CMK (cell line): ENCODE data around the gene PIK3CD.

ENCODE experiments used
- DNase-seq: peaks from one replicate; pipeline ENCODE4 v3.0.0-alpha.2; 2010; ENCODE audit warnings: low read depth

PIK3CD gene

GRCh38 chr1:9719978-9720722 is 68.6 kb downstream of the PIK3CD start:
- DNase-seq = no peak

- no peak for DNase-seq
Observed at GRCh38 chr1:9720785-9721605, 69.5 kb downstream of the PIK3CD start.

DNA sequence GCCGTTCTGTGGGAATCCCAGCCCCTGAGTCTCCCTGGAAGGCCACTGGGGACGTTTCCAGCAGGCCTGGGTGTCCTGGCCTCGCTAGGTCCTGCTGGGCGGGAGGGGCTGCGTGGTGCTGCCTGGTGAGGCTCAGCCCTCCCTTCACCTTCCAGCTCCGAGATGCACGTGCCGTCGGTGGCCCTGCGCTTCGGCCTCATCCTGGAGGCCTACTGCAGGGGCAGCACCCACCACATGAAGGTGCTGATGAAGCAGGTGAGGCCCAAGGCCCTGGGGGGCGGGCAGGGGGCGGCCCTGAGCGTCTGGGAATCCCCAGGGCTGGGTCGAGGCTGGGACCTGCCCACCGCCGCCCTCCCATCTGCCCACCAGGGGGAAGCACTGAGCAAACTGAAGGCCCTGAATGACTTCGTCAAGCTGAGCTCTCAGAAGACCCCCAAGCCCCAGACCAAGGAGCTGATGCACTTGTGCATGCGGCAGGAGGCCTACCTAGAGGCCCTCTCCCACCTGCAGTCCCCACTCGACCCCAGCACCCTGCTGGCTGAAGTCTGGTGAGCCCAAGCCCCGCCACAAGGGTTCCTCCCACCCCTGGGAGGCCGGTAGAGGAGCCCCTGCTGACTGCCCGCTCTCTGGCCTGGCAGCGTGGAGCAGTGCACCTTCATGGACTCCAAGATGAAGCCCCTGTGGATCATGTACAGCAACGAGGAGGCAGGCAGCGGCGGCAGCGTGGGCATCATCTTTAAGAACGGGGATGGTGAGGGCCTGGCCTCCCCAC is 70.3 kb downstream of the PIK3CD start:
- DNase-seq = no peak

DNA sequence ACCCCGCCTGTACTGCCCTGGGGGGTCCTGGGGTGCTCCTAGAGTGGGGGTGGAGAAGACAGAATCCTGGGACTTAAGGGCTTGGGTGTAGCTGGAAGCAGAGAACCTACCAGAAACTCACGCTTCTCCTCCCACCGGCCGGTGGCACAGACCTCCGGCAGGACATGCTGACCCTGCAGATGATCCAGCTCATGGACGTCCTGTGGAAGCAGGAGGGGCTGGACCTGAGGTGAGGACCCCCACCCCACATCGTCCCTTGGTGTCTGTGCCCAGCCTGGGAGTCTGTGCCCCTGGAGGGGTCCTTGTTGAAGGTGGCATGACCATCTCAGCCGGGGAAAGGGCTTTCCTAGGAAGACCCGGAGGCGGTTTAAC is 70.8 kb downstream of the PIK3CD start:
- no peak for DNase-seq

DNA sequence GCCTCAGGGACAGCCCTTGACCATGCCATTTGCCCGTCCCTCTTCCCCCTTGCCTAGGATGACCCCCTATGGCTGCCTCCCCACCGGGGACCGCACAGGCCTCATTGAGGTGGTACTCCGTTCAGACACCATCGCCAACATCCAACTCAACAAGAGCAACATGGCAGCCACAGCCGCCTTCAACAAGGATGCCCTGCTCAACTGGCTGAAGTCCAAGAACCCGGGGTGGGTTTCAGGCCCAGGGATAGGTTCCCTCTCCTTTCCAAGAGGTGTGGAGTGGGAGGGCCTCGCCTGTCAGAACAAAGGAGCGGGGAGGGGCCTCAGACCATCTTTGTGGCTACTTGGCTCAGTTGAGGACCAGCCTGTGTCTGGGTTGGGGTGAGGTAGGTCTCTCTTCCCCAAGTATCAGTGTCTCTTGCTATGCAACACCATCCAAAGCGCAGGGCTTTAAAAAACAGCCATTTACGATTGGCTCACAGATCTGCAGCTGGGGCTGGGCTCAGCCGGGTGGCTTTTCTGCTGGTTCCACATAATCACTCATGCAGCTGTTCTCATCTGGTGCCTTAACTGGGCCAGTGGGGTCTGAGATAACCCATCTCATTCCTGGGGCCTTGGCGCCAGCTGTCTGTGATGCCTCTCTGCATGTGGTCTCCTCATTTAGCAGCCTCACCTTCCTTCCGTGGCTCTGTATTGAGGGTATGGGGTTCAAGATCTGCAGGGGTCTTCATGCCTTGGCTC is 71.7 kb downstream of the PIK3CD start:
- DNase-seq = no peak

DNA sequence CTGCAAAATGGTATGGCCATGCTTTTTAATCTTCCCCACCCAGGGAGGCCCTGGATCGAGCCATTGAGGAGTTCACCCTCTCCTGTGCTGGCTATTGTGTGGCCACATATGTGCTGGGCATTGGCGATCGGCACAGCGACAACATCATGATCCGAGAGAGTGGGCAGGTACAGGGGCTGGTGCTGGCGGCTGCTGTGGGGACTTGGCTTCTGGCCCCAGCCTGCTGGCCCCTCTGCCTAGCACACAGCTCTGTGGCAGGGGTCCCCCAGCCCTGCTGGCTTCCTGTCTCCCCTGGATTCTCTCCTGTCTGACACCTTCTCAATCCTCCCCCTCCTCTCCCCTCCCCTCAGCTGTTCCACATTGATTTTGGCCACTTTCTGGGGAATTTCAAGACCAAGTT is 72.4 kb downstream of the PIK3CD start:
- DNase-seq = no peak

DNA sequence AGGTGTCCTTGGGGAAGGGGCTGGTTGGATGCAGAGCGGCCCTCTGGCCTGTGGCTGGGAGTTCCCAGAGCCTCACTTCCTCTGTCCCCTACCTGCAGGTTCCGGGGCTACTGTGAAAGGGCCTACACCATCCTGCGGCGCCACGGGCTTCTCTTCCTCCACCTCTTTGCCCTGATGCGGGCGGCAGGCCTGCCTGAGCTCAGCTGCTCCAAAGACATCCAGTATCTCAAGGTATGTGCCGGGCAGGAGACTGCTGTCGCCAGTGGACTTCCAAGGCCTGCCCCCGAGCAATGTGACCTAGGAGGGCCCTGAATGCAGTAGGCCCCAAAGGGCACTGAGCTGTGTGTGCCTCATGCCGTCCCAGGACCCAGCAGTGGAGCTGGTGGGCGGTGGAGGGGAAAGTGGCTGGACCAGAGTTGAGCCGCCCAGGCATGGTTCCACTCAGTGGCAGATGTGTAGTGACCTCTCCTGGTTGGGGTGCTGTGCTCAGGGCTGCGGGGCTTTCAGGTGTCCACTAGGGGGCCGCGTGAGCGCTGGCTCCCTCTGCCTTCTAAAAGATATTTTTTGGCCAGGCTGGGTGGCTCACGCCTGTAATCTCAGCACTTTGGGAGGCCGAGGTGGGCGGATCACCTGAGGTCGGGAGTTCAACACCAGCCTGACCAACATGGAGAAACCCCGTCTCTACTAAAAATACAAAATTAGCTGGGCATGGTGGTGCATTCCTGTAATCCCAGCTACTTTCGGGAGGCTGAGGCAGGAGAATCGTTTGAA is 73.4 kb downstream of the PIK3CD start:
- peak; percentile 54 for DNase-seq

DNA sequence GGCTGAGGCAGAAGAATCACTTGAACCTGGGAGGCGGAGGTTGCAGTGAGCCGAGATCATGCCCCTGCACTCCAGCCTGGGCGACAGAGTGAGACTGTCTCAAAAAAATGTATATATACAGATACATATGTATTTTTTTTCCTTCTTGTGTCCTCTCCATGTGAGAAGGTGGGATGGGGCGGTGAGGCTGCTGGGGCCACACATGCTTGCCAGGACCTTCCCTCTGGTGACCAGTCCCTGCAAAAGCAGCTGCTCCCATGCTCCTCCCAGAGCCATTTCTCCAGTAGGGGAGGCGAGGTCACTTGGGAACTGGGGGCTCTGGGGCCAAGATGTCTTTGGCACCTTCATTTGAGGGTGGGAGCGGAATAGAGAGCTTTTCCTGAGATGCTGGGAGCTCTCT is 74.9 kb downstream of the PIK3CD start:
- no peak for DNase-seq

- no peak for DNase-seq
Observed at GRCh38 chr1:9726905-9727595, 75.5 kb downstream of the PIK3CD start.

DNA sequence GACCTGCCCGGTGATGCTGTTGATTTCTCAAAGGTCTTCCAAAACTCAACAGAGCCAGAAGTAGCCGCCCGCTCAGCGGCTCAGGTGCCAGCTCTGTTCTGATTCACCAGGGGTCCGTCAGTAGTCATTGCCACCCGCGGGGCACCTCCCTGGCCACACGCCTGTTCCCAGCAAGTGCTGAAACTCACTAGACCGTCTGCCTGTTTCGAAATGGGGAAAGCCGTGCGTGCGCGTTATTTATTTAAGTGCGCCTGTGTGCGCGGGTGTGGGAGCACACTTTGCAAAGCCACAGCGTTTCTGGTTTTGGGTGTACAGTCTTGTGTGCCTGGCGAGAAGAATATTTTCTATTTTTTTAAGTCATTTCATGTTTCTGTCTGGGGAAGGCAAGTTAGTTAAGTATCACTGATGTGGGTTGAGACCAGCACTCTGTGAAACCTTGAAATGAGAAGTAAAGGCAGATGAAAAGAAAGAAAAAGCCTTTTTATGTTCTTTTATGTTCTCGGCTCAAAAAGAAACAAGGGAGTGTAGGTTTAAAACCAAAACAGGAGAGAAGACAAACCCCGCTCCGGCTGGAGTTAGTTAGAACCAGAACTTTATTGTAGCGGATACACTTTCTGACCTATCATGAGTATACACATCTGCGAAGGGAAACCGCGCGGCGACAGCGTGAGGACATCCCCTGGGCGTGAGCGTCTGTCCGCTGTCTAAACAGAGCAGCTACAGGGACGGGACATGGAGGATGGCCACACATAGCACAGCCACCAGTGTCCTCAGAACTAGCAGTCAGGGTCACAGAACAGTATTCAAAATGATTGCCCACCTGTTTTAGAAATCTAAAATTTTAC is 77.1 kb downstream of the PIK3CD start:
- no peak for DNase-seq

DNA sequence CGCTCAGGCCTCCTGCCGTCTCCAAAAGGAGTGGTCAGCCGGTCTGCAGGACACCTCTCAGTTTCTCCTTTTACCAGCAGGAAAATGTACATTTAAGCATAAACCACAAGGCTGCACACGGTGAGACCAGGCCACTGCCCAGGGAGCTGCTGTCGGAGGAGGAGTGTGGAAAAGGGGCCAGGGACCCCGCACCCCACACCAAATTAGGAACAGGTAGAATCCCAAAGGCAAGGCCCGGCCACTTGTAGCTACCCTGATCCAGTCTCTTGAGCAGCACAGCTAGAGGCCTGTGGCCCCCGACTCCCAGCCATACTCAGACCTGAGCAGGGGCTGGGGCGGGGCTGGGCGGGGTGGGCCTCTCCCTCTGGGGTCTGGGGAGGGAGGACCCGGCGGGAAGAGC is 78.0 kb downstream of the PIK3CD start:
- DNase-seq = no peak

GRCh38 chr1:9730096-9730901 is 78.8 kb downstream of the PIK3CD start:
- DNase-seq = no peak

GRCh38 chr1:9731051-9731537 is 79.6 kb downstream of the PIK3CD start:
- no peak for DNase-seq

- DNase-seq = no peak
Observed at GRCh38 chr1:9731561-9731960, 80.0 kb downstream of the PIK3CD start.

DNA sequence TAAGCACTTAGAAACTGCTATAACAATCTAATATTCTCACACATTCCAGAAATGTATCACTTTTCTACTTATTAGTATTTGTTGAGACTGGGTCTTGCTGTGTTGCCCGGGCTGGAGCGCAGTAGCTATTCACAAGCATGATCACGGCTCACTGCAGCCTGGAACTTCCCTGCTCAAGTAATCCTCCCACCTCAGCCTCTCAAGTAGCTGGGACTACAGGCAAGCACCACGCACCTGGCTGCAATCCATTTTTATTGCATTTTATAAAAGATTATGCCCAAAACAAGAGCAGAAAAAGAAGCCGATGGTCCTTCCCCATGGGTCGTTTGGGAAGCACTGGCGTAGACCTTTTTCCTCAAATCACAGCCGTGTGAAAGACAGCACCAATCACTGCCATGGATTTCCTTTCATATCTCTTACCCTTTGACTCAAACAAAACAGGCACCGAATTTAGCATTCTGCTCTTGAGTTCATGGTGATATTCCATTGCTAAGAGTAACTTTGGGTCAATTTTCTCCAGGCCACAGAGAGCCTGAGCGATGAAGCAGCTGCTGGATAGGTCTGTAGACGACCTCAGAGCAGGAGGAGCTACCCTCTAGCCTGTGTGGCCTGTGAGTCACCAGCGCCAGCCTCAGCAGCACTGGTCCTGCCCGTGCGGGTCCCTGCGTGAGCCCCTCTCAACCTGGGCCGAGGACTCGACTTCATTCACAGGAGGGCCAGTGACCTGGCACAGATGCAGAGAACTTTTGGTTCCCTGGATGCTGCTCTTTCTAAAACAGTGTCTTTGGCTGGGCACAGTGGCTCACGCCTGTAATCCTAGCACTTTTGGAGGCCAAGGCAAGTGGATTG is 80.8 kb downstream of the PIK3CD start:
- DNase-seq = no peak

- no peak for DNase-seq
Observed at GRCh38 chr1:9733160-9733789, 81.7 kb downstream of the PIK3CD start.

DNA sequence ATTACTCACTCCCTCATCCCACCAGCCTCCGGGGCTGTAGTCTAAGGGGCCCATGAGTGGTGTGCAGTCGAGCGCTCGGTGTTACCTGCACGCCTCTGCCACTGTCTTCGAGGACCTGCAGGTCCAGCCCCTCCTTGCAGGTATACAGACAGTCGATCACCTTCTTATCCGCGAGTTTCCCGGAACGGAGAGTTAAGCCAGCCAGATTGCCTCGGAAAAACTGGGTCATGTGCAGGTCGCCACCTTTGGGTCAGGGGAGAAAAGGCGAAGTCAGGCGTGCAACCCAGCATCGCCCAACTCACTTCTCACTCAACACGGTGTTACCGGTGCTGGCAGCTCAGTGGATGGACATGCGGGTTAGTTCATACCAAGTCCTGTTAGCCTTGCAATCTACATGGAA is 84.3 kb downstream of the PIK3CD start:
- DNase-seq = no peak
